ENCODE results near the gene JAZF1. TPM values are rescaled to one million over a fixed set of nuclear protein-coding genes. Genes with fewer than 3 reads are reported as not detected.

The JAZF1 gene
- total and polyA plus RNA-seq, 2 of the 4 experiments (the other 2 are of a cell fraction) = 8.4 to 10.5 TPM

GRCh38 chr7:27976531-27976930 is 204.1 kb downstream of the JAZF1 start:
- ATAC-seq (ENCODE audit: low read depth) = no peak
- H3K18ac ChIP-seq (ENCODE audit: low read depth, low read length) = no peak overlapping the region
- no peak overlapping the region for H4K8ac ChIP-seq (ENCODE audit: low read depth in 2 of 2, low read length in 2 of 2)
- H3K9ac ChIP-seq (ENCODE audit: low read depth, low read length) = no peak overlapping the region
- TF ChIP-seq MXI1 (IDR thresholded peaks at IDR 0.05; ENCODE audit: borderline replicate concordance, low read depth, low read length) (no peak), ELK1 (IDR thresholded peaks at IDR 0.05; ENCODE audit: borderline replicate concordance, low read depth, low read length) (no peak), CEBPB (IDR thresholded peaks at IDR 0.05; ENCODE audit: low read depth, low read length) (no peak), NFE2L2 (IDR thresholded peaks at IDR 0.05; ENCODE audit: low read depth, low read length) (no peak), BHLHE40 (IDR thresholded peaks at IDR 0.05; ENCODE audit: low read depth, low read length) (no peak), USF2 (IDR thresholded peaks at IDR 0.05; ENCODE audit: low read depth, low read length) (no peak), RCOR1 (IDR thresholded peaks at IDR 0.05; ENCODE audit: insufficient replicate concordance, low read length) (no peak), RAD21 (IDR thresholded peaks at IDR 0.05; ENCODE audit: low read length) (no peak), FOS (IDR thresholded peaks at IDR 0.05; ENCODE audit: low read depth, low read length) (no peak), MAFK (IDR thresholded peaks at IDR 0.05; ENCODE audit: low read depth, low read length) (no peak), SMC3 (IDR thresholded peaks at IDR 0.05; ENCODE audit: low read depth, low read length) (no peak), POLR2A (IDR thresholded peaks at IDR 0.05; ENCODE audit: low read depth, low read length) (no peak), RFX5 (IDR thresholded peaks at IDR 0.05; ENCODE audit: low read depth, low read length) (no peak), CHD1 (IDR thresholded peaks at IDR 0.05; ENCODE audit: low read depth, low read length) (no peak), MAZ (IDR thresholded peaks at IDR 0.05; ENCODE audit: borderline replicate concordance, low read depth, low read length) (no peak)
- TF ChIP-seq, protein P1, sequence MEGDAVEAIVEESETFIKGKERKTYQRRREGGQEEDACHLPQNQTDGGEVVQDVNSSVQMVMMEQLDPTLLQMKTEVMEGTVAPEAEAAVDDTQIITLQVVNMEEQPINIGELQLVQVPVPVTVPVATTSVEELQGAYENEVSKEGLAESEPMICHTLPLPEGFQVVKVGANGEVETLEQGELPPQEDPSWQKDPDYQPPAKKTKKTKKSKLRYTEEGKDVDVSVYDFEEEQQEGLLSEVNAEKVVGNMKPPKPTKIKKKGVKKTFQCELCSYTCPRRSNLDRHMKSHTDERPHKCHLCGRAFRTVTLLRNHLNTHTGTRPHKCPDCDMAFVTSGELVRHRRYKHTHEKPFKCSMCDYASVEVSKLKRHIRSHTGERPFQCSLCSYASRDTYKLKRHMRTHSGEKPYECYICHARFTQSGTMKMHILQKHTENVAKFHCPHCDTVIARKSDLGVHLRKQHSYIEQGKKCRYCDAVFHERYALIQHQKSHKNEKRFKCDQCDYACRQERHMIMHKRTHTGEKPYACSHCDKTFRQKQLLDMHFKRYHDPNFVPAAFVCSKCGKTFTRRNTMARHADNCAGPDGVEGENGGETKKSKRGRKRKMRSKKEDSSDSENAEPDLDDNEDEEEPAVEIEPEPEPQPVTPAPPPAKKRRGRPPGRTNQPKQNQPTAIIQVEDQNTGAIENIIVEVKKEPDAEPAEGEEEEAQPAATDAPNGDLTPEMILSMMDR (conservative IDR thresholded peaks at IDR 0.05; ENCODE audit: low read depth, low read length) = no peak
- CTCF ChIA-PET = interaction anchor here (0.6 kb wide), 1 partner anchor 79 kb away, joined by 4 read pairs; no protein-coding TSS in a partner anchor
- intact Hi-C loops (cut with micrococcal nuclease) = no loop called here
- dilution Hi-C loops (cut with HindIII; ENCODE audit: low sequenced_read_pairs, unreplicated experiment) = no loop called here
- peaks cover 2% of the 10 kb centered on the region; the same call in 1 of the 2 replicates for H3K36me3 ChIP-seq (ENCODE audit: control insufficient read depth, insufficient read depth, low read length)
- POLR2A ChIA-PET (ENCODE audit: unreplicated experiment) = no interaction called here
- in situ Hi-C loops (cut with MboI; ENCODE audit: low sequenced_read_pairs) = no loop called here
- H3K4me1 ChIP-seq (ENCODE audit: control insufficient read depth, insufficient read depth, low read length) = no peaks in the 10 kb centered on the region
- H2AK9ac ChIP-seq (replicated peaks; ENCODE audit: low read depth, low read length, poor library complexity) = no peak overlapping the region
- no peak overlapping the region for H3K4me3 ChIP-seq (ENCODE audit: insufficient read depth, low read depth, low read length)
- no peaks in the 10 kb centered on the region for H3K27me3 ChIP-seq (ENCODE audit: control insufficient read depth, insufficient read depth, low read length)
- no peak overlapping the region for H3K14ac ChIP-seq (replicated peaks; ENCODE audit: low read depth, low read length)
- no TSS peak for BruUV-seq (replicated peaks)
- H3K9me3 ChIP-seq (ENCODE audit: control insufficient read depth, insufficient read depth, low read length) = no peaks in the 10 kb centered on the region
- H2BK120ac ChIP-seq (ENCODE audit: low read depth, low read length) = no peak overlapping the region
- H3K56ac ChIP-seq (ENCODE audit: extremely low read depth, insufficient read depth, low read length) = no peak overlapping the region
- no peak overlapping the region for H2AK5ac ChIP-seq (ENCODE audit: low read depth, low read length)
- no peak overlapping the region for H2BK15ac ChIP-seq (ENCODE audit: low read depth, low read length)
- DNase-seq = no peak
- H3K9me1 ChIP-seq (ENCODE audit: insufficient read depth, low read length) = peaks cover 6% of the 10 kb centered on the region
- no peak overlapping the region for H4K5ac ChIP-seq (ENCODE audit: low read depth, low read length)
- H4K20me1 ChIP-seq (ENCODE audit: insufficient read depth, low read length) = peaks cover 10% of the 10 kb centered on the region; the same call in 1 of the 2 replicates
- no peak overlapping the region for H3K4ac ChIP-seq (ENCODE audit: low read depth, low read length)
- no peak overlapping the region for H2BK5ac ChIP-seq (ENCODE audit: low read depth, low read length, poor library complexity, severe bottlenecking)
- H3K27ac ChIP-seq (ENCODE audit: insufficient read depth, low read length) = no peak overlapping the region
- H3K23ac ChIP-seq (ENCODE audit: low read depth, low read length) = no peak overlapping the region
- no peak overlapping the region for H4K91ac ChIP-seq (ENCODE audit: insufficient read depth, low read depth, low read length)
- H2BK20ac ChIP-seq (ENCODE audit: low read depth, low read length) = no peak overlapping the region
- WGBS, 2 experiments (ENCODE audit: extremely low coverage in 2 of 2, insufficient read length in 1 of 2) = no CpG with 5 or more reads among the region's 1 CpG
- no peak overlapping the region for H3K4me2 ChIP-seq (ENCODE audit: low read depth, low read length)
- no peak overlapping the region for H2AFZ ChIP-seq (replicated peaks; ENCODE audit: low read length, poor library complexity)
- peaks cover 12 to 35% of the 10 kb centered on the region in 2 experiments; a peak in 3 of 4 replicates for H3K79me1 ChIP-seq (ENCODE audit: low read depth in 1 of 2, low read length in 2 of 2)

Data from IMR-90 (cell line).